GM08714 (cell line): Measurements from ENCODE around the gene NPTX1.

Experiments
- H3K4me3 ChIP-seq: fragments of 200-500 bp; sonication (Bioruptor generic); 2 replicates; pipeline ENCODE4 v1.5.1; 2014; ENCODE audit warnings: mild to moderate bottlenecking, low read length, inconsistent platforms
- ZNF274 ChIP-seq: IDR thresholded peaks from 2 replicates; pipeline ENCODE4 v1.6.1; 2012; ENCODE audit warnings: mild to moderate bottlenecking, low read depth, low read length

The NPTX1 gene

DNA sequence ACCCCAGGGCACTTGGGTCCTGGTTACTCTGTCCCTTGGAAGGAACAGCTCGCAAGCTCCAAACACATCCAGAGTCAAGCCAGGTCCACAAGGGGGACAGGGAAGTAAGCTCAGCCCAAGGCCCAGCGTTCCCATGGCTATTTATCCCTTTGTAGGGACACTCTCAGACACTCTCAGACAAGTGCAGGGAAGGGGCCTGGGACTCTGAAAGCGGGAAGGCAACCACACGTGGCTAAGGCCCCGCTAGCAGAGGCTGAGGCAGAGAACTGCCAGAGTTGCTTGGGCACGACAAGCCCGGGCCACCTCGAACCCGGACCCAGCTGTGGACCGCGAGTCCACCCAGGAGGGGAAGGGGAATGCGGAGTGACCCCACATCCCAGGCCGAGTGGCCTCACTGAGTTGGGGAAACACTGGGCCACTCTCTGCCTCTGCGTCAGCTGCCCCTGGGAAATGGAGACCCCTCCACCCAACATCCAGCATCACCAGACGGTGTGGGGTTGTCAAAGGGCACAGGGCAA, 10.2 kb downstream of the NPTX1 start:
- no peak overlapping the region for H3K4me3 ChIP-seq
- no peak for TF ChIP-seq ZNF274

DNA sequence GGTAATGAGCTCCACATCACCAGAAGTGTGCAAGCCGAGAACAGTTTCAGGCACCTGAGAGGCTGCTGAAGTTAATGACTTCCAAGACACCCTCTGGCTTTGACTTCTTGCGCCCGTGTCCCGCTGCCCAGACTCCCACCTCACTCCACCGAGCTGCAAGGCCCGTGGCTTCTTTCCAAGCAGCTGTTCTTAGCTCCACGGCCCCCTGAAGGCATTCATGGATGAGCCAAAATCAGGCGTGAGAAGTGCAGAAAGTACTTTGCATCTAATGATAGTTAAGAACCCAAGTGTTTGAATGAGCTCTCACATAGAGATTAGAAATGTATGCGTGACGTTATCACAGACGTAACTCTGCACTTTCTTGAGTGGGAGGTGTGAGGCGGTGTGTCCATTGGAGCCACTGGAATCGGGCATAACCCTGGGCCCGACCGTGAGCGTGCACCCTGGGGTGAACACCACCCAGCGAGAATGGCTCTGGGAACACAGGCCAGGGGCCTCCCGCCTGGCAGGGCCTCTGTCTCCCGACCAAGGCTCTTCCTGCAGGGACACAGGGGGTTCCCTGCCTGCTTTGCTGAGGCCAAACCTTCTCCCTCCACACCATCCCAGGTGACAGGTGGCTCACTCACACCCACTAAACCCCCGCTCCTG, 11.0 kb downstream of the NPTX1 start:
- no peak for TF ChIP-seq ZNF274
- H3K4me3 ChIP-seq, result no peak overlapping the region

DNA sequence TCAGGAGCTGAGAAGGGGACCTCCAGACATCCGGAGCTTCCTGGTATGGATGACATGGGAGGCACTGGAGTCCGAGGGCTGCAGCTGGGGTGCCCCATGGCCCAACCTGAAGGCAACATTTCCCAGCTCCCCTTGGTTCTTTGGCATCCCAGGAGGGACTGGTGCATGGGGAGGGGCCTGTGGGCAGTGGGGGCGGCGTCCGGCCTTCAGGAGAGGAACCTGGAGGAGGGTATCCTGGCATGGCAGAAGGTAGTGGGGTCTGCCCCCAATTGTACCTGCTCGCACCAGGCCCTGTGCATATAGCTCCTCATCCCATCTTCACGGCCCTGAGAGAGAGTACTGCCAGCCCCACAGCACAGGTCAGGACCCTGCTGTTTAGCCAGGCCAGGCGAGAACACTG, 11.9 kb downstream of the NPTX1 start:
- no peak for TF ChIP-seq ZNF274
- H3K4me3 ChIP-seq, result no peak overlapping the region

DNA sequence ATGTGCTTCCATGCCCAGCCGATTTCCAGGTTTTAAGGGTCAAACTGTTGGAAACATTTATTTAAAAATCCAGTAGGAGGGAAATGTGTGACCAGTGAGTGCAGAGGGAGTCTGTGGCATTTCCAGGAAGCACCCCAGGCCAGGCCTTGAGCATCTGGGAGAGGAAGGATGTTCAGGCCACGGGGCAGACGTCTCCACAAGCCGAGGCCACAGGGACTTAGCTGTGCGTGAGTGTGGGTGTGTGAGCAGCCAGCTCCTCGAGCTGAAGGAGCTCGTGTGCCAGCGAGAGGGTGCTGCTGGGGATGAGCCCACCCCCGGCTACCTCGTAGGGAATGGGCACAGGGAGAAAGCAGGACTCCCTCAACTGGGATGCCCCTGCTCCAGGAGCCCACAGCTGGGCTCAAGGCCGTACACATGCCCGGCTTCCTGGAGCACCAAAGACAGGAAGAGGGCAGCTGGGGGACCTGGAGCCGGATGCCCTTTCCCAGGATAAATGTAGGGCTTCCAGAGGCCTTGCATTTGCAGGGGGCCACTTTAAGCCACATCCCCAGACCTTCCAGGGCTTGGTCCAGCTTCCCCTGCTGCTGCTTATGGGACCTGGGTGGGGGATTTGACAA, 12.5 kb downstream of the NPTX1 start:
- no peak for TF ChIP-seq ZNF274
- no peak overlapping the region for H3K4me3 ChIP-seq

DNA sequence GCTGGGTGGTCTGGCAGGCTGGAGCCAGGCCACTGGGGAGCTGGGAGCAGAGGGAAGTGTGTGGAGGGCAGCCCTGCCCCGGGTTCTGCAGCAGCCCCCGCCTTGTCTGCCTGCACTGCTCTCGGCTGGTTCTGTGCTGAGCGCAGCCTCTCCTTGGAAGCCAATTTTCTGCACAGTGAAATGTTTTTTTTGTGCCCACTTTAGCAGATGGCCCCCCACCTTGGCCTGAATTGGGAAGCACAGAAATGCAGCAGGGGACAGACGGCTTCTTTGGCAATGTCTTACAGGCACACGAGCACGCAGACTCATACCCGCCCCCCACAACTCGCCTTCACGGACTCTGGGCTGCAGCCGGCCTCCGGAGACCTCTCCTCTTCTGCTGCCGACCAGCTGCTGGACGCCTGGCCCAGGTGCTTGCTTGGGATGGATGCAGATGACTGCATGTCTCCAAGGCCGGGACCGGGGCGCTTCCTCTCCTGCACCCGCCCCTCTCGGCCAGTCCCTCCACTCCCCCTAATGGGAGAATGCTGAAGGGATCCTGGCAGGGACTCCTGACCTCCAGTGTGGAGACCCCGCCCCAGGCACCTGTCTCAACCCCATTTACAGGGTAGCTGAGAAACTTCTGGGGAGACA, 14.8 kb downstream of the NPTX1 start:
- no peak for TF ChIP-seq ZNF274
- no peak overlapping the region for H3K4me3 ChIP-seq

- no peak overlapping the region for H3K4me3 ChIP-seq
- no peak for TF ChIP-seq ZNF274
These were observed 16.0 kb downstream of the NPTX1 start for GRCh38 chr17:80460429-80460834.

DNA sequence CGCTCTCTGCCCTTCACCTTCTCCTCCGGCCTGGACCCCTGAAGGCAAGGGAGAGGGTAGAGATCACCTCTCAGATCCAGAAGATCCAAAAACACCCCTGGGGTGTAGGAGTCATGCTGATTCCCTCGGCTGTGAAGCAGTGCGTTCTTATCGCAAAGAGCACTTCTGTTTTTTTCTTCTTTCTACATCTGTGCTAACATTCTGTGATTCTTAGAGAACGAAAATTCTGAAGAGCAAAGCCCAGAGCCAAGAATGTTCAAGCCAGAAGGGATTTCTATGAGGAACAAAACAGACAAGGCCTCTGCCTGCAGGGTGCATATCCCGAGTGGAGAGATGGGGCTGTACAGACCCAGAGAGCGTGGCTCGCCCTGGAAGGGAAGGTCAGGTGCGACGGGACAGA, 17.2 kb downstream of the NPTX1 start:
- TF ChIP-seq ZNF274, result no peak
- no peak overlapping the region for H3K4me3 ChIP-seq

- no peak for TF ChIP-seq ZNF274
These were observed 18.4 kb downstream of the NPTX1 start for GRCh38 chr17:80458016-80458415.

DNA sequence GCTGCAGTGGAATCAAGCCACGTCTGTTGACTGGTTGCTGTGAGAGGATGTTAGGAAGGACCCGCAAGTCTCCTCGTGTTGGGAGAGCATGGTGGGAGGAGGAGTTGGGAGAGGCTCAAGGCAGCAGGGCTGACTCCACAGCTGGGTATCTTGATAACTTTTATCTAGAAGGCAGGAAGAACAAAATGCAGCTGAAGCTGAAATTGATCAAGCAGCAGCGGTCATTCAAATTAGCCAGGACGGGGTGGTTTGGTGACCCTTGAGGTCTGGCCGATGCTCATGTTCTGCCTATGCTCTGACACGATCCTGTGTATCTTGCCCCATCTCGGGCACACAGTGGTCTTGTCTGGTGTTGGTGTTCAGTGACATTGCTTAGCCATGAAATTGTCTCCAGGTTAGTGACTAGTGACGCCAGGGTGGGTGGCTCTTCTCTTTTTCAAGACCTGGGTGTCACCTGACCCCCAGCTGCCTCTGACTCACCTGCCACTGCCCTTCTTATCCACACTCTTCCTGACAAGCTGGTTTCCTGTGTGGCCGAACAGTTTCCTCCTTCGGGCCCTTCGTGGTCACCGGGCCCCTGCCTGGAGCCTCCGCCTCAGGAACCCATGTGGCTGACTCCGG, 19.1 kb downstream of the NPTX1 start:
- TF ChIP-seq ZNF274, result no peak
- no peak overlapping the region for H3K4me3 ChIP-seq

More at GRCh38 chr17:80458016-80458415, 18.4 kb downstream of the NPTX1 start:
- H3K4me3 ChIP-seq, result no peak overlapping the region

- no peak overlapping the region for H3K4me3 ChIP-seq
- TF ChIP-seq ZNF274, result no peak
These were observed 19.8 kb downstream of the NPTX1 start for GRCh38 chr17:80456465-80457235.

GRCh38 chr17:80455784-80456183, 20.6 kb downstream of the NPTX1 start:
- H3K4me3 ChIP-seq, result no peak overlapping the region
- TF ChIP-seq ZNF274, result no peak

- TF ChIP-seq ZNF274, result no peak
- peak overlapping the region; percentile 88 for H3K4me3 ChIP-seq
These were observed 21.1 kb downstream of the NPTX1 start for GRCh38 chr17:80455336-80455710.

DNA sequence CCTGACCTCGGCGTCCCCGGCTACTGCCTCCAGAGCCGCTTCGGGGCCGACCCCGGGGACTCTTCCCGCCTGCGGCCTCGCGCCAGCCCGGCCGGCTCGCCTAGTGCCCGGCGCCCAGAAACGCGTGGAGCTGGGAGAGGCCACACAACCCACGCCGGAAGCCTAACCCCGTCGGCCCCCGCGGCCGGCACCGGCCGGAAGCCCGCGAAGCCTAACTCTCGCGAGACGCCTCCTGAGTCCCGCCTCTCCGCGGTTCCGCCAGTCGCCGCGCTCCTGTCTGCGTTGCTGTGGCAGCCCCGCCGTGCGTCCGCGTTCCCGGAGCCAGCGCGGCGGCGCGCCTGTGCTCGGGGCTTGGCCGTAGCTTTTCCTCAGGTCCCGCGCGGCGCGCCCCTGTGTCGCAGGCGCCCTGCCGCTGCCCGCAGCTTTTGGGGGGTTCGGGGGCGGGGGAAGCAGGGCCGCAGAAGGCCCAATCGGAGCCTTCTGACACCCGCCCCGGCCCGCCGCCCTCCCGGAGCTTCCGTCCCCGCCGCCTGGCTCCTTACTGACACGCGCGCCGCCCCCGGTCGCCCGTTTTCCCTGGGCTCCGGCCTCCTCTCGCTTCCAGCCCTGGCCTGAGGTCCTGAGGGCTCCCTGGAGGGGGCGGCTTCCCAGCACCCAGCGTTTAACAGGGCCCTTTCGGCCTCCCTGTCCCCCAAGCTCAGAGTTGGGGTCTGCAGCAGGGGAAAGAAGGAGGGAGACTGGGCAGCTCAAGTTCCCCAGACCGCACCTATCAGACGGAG, 21.7 kb downstream of the NPTX1 start:
- peak overlapping the region; percentile 88 for H3K4me3 ChIP-seq
- no peak for TF ChIP-seq ZNF274
